ENCODE measurements around the gene KRT34. TPM values are rescaled to one million over a fixed set of nuclear protein-coding genes. Genes with fewer than 3 reads are reported as not detected.
A peak's percentile ranks its signal among the peaks of the same experiment; 100 is the strongest.
"Not testable (repeated sequence)": the region's sequence is repeated elsewhere in the genome, so short reads cannot be mapped to it uniquely, and the experiment has no call there.

Gene KRT34
- total RNA-seq, 1 experiment from 2014 or later: 7.6 TPM

GRCh38 chr17:41367426-41368075 is 14.6 kb downstream of the KRT34 start:
- DNase-seq (ENCODE audit: low read depth): peak; percentile 85

DNA sequence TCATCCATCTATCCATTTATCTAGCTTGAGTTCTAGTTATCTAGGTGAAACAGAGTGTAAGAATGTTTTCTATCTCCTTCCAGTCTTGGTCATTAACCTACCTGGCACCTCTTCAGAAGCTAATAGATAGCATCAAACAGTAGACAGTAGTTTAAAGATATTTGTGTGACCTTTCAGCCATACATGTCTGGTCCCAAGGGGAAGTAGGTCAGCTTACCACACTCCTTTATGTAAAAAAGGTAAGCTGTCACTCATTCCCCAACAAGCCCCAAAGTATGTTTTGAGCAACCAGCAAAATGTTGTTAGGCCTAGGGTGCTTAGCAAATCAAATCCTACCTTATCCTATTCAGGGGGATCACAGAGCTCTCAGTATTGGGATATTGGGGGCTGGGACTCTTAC is 16.0 kb downstream of the KRT34 start:
- no peak for DNase-seq (ENCODE audit: low read depth)

DNA sequence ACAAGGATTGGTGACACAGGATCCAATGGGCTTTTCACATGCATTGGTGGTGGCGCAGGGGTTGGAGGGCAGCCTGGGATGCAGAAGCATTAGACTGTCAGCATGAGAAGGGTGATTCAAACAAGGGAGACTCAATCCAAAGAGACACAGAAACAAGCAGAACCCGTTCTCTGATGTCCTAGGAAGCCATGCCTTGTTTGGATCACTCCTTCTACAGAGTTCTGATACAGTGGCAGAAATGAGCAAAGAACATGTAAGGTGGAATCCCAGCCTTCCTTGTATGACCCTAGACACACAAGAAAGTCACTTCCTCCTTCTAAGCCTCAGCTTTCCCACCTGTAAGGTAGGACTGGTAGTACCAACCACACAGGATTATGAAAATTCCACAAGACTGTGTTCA is 18.2 kb downstream of the KRT34 start:
- no peak for DNase-seq (ENCODE audit: low read depth)

DNA sequence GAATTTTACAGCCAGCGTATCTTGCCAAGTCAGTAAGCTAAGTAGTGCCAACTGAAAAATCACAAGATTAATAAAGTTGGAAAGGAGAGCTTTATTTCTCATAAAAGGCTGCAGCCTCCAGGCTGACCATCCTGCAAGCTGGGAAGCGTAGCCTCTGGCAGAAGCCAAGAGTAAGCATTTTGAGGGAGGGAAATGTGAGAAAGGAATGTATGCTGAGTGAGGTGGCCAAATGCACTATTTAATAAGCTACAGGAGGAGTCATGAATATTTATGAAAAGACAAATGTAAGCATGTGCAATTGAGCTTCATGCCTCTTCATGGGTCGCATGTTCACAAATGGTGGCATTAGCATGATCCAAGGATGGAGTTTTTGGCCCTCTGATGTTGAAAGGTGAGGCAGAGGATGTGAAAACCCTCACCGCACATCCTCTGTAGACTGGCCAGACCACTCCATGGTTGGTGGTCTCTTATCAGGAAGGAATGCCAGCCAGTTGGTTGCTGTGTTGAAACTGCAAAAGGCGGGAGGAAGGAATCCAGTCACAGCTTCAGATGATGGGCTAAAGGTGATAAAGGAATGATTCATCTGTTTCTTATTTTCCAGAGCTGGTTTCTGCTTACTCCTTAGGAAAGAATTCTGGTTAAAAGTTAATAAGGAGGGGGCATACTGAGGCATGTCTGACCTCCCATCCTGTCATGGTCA is 21.7 kb downstream of the KRT34 start:
- DNase-seq (ENCODE audit: low read depth): peak; percentile 94

GRCh38 chr17:41354536-41354935 is 27.6 kb downstream of the KRT34 start:
- DNase-seq (ENCODE audit: low read depth): no peak

GRCh38 chr17:41352597-41353366 is 29.3 kb downstream of the KRT34 start:
- no peak for DNase-seq (ENCODE audit: low read depth)

GRCh38 chr17:41351177-41351576 is 30.9 kb downstream of the KRT34 start:
- DNase-seq (ENCODE audit: low read depth): no peak

DNA sequence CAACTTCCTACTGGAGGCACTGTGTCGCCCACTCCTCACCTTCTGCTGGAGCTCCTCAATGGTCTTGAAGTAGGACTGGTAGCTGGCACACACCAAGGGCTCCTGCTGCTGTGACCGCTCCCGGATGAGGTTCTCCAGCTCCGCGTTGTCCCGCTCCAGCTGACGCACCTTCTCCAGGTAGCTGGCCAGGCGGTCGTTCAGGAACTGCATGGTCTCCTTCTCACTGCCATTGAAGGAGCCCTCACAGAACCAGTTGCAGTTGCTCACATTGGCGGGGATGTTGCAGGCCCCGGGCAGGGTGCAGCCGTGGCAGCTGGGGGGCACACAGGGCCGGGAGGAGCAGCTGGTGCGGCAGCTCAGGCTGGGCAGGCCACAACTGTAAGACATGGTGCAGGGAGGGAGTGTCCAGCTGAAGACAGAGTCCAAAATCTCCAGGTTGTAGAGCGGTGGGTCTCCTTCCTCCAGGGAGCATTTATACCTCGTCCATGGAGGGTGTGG is 31.7 kb downstream of the KRT34 start, which contains the start of gene KRT33A:
Gene KRT33A, minus strand, starts transcription at position 448 of the 498 bp plus-strand sequence. Its CDS starts 61 bp downstream, at position 387.
- DNase-seq (ENCODE audit: low read depth): not testable (repeated sequence)

DNA sequence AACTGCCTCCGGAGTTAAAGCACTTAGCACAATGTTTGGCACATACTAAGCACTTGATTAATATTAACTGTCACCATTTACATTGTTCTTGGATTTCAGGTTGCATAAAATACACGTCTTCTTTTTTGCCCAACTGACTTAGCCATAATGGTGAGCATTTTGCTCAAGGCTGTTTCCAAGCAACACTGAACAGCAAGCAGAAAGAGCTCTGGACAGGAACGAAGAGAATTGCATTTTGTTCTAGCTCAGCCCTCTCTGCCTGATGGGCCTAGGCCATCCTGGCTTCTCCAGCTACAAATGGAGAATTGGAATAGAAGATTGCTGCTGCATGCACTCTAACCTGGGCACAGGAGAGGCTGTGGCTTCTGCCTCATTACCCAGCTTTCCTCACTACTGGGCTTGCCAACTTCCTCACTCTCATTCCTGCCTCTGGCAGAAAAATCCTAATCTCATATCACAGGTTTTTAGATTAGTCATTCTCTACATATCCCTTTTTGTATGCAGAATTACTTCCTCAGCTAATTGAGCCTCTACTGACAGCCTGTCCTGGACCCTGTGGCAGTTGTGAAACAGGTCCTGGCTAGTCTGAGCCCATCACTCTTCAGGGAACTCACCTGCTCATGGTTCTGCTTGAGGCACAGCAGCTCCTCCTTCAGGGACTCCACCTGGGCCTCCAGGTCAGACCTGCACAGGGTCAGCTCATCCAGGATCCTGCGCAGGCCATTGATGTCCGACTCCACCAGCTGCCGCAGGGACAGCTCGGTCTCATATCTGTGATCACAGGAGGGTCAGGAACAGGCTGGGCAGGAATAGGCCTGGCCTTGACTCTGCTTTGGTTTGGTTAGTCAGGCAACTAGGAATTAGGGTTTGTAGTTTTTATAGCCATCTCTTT is 34.0 kb downstream of the KRT34 start:
- no peak for DNase-seq (ENCODE audit: low read depth)

DNA sequence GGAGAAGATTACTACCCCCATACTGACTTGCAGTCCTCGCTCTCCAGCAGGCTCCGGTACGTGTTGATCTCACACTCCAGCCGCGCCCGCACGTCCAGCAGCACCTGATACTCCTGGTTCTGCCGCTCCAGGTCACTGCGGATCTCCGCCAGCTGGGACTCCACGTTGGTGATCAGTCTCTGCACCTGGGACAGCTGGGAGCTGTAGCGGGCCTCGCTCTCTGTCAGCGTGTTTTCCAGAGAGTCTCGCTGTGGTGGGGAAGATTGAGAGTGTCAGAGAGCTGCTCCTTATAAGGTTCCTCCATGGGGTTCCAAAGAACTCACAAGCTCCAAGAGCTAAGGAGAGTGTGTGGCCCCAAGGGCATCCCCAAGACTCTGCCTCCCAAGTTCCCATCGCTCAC is 35.7 kb downstream of the KRT34 start:
- not testable (repeated sequence) for DNase-seq (ENCODE audit: low read depth)

GRCh38 chr17:41345992-41346391 is 36.1 kb downstream of the KRT34 start:
- DNase-seq (ENCODE audit: low read depth): no peak

GRCh38 chr17:41343029-41343428 is 39.1 kb downstream of the KRT34 start:
- DNase-seq (ENCODE audit: low read depth): no peak

GRCh38 chr17:41340934-41341861 is 40.9 kb downstream of the KRT34 start:
- no peak for DNase-seq (ENCODE audit: low read depth)

DNA sequence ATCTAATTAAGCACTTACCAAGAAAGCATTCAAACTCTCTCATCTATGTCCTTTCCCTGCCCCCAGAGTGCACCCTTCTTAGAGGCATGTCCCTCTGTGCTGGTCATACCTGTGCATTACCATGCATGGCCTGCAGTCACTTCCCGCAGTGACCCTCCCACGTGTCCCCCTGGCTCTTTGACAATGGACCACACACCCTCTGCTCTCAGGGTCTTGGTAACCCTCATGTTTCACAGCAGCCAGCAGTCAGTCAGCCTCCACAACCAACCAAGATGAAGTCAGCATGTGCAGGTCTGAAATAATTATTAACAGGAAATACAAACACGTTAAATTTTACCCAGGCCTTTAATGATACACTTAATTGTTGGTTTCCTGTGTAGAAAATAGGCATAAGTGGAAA is 41.6 kb downstream of the KRT34 start:
- no peak for DNase-seq (ENCODE audit: low read depth)

- no peak for DNase-seq (ENCODE audit: low read depth)
Measured at GRCh38 chr17:41339571-41340172, 42.4 kb downstream of the KRT34 start.

GRCh38 chr17:41338961-41339485 is 43.1 kb downstream of the KRT34 start:
- DNase-seq (ENCODE audit: low read depth): peak; percentile 60

DNA sequence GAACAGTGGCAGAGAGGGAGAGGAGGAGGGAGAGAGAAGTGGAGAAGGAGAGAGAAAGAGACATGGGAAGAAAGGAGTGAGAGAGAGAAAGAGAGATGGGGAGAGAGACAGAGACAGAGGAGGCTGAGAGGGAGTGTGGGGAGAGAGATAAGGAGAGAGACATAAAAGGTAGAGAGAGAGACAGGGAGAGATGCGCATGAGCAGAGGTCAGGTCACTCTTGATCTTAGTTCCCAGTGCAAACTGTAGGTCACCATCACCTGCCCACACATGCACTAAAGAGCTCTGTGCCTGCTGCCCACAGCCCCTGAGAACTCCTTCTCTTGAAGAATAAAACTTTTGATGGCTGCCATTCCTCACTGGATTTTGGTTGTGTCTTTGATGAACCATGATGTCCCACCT is 46.4 kb downstream of the KRT34 start:
- DNase-seq (ENCODE audit: low read depth): no peak

DNA sequence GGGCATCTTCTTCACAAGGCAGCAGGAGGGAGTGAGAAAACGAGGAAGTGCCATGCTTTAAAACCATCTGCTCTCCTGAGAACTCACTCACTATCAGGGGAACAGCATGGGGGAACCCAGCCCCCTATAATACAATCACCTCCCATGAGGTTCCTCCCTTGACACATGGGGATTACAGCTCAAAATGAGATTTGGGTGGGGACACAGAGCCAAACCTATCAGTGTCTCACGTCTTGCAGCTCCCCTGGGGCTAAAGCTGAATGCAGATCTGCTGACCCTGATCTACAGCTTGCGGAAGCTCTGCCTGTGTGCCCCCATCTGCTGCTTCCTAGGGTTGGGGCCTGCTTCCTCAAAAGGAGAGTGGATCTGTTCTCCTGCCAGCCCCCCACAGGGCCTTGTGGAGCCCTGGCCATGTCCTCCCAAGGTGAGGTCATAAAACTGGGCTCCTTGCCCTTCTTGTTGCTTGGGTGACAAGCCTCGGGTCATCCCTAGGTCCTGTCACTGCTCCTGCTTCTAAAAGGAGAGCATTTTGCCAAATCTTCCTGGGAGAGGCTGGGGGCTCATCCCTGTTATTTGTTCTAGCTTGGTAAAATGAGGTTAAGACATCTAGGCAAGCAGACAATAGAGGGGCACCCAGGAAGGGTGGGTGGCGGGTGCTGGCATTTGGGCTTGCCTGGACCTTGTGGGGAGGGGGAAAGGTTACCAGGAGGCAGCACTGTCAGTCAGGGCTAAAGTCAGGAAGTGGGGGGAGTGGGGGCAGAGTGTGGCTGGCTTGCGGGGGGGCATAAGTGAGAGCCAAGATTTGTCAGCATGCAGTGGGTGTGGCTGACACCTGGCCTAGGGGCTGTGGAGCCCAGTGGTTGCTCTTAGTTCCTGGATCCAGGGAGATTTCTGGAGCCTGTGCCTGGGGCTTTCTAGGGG is 47.5 kb downstream of the KRT34 start:
- DNase-seq (ENCODE audit: low read depth): peak; percentile 21

DNA sequence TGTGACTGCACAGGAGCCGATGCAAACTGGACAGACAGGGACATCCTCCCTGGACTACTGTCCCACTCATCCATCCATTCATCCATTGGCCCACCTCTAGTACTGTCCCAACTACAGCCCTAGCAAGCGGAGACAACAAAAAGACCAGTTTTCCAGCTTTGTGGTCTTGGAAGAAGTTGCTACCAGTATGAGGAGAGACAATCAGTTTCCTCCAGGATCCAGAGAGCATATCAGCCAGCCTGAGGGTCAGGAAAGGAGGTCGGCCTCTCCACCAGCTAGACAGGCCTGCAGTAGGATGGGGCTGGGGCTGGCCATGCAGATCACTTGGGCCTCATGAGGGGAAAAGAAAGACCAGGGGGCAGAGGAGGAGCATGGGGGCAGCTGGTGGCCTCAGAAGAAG is 48.3 kb downstream of the KRT34 start:
- no peak for DNase-seq (ENCODE audit: low read depth)

All from M059J (cell line).